MM.1S (cell line): ENCODE measurements around the gene RPS3.

ENCODE experiments used
- DNase-seq: peaks from one replicate; pipeline ENCODE4 v3.0.0-alpha.2; 2015
- H2AFZ ChIP-seq: fragments of 300-600 bp; sonication (generic); 2 replicates; pipeline ENCODE4 v1.6.0; 2016; ENCODE audit warnings: antibody characterized with exemption, low read length
- H3F3A ChIP-seq: fragments of 300-600 bp; sonication (generic); 2 replicates; pipeline ENCODE4 v1.6.1; 2016; ENCODE audit warnings: mild to moderate bottlenecking, antibody characterized with exemption, low read length, moderate library complexity, mixed read lengths; ENCODE audit not compliant: insufficient read depth
- H3K27ac ChIP-seq: fragments of 300-600 bp; sonication (generic); 2 replicates; pipeline ENCODE4 v1.5.1; 2016; ENCODE audit warnings: mild to moderate bottlenecking, low read length
- H3K27me3 ChIP-seq: fragments of 300-600 bp; sonication (generic); replicated peaks from 2 replicates; pipeline ENCODE4 v1.6.0; 2016; ENCODE audit warnings: low read length; ENCODE audit not compliant: insufficient read depth
- H3K36me3 ChIP-seq: fragments of 300-600 bp; sonication (generic); replicated peaks from 2 replicates; pipeline ENCODE4 v1.6.1; 2016; ENCODE audit warnings: mild to moderate bottlenecking, low read length, mixed read lengths; ENCODE audit not compliant: insufficient read depth
- H3K4me1 ChIP-seq: fragments of 300-600 bp; sonication (generic); 2 replicates; pipeline ENCODE4 v1.6.1; 2016; ENCODE audit warnings: low read length, mixed read lengths
- H3K4me2 ChIP-seq: fragments of 300-600 bp; sonication (generic); 2 replicates; pipeline ENCODE4 v1.6.0; 2016; ENCODE audit warnings: low read depth, low read length
- H3K4me3 ChIP-seq: fragments of 300-600 bp; sonication (generic); 2 replicates; pipeline ENCODE4 v1.5.1; 2016; ENCODE audit warnings: low read length, mixed read lengths
- H3K79me2 ChIP-seq: fragments of 300-600 bp; sonication (generic); 2 replicates; pipeline ENCODE4 v1.6.1; 2016; ENCODE audit warnings: mixed run types, low read length, mixed read lengths
- H3K9ac ChIP-seq: fragments of 300-600 bp; sonication (generic); 2 replicates; pipeline ENCODE4 v1.6.1; 2016; ENCODE audit warnings: low read length, mixed read lengths
- H3K9me2 ChIP-seq: fragments of 300-600 bp; sonication (generic); replicated peaks from 2 replicates; pipeline ENCODE4 v1.6.1; 2016; ENCODE audit warnings: mild to moderate bottlenecking, low read length, mixed read lengths; ENCODE audit not compliant: insufficient read depth
- H3K9me3 ChIP-seq: fragments of 300-600 bp; sonication (generic); replicated peaks from 2 replicates; pipeline ENCODE4 v1.6.1; 2016; ENCODE audit warnings: mild to moderate bottlenecking, low read length, mixed read lengths; ENCODE audit not compliant: insufficient read depth
- H4K20me1 ChIP-seq: fragments of 300-600 bp; sonication (generic); 2 replicates; pipeline ENCODE4 v1.6.1; 2016; ENCODE audit warnings: mild to moderate bottlenecking, low read length, moderate library complexity, mixed read lengths; ENCODE audit not compliant: insufficient read depth
- CTCF ChIP-seq: fragments of 300-600 bp; sonication (generic); IDR thresholded peaks from 2 replicates; pipeline ENCODE4 v1.5.1; 2016; ENCODE audit warnings: antibody characterized with exemption, low read length, mixed read lengths
- EZH2 ChIP-seq: fragments of 300-600 bp; sonication (generic); optimal IDR thresholded peaks from 2 replicates; pipeline ENCODE3; 2017; ENCODE audit warnings: low read depth, mild to moderate bottlenecking, antibody characterized with exemption, low read length, mixed read lengths
- EZH2phosphoT487 ChIP-seq: fragments of 300-600 bp; sonication (generic); IDR thresholded peaks from 2 replicates; pipeline ENCODE4 v1.6.1; 2018; ENCODE audit warnings: antibody characterized with exemption, low read length

RPS3 gene

GRCh38 chr11:75441804-75442132, 42.5 kb downstream of the RPS3 start:
- Histone ChIP-seq H3K4me2 (no peak overlapping the region), H3K9ac (no peak overlapping the region), H3K36me3 (no peaks in the 10 kb centered on the region), H3K4me3 (no peak overlapping the region), H3K27ac (no peak overlapping the region), H3K9me2 (no peaks in the 10 kb centered on the region), H3F3A (no peaks in the 10 kb centered on the region), H3K27me3 (peaks cover 84% of the 10 kb centered on the region), H3K9me3 (no peaks in the 10 kb centered on the region), H3K79me2 (no peaks in the 10 kb centered on the region), H3K4me1 (no peaks in the 10 kb centered on the region), H4K20me1 (no peaks in the 10 kb centered on the region), H2AFZ (no peak overlapping the region)
- no peak for TF ChIP-seq EZH2phosphoT487
- TF ChIP-seq CTCF: no peak
- no peak for TF ChIP-seq EZH2
- no peak for DNase-seq

GRCh38 chr11:75442161-75442885, 43.0 kb downstream of the RPS3 start:
- no peak overlapping the region for H3K4me3 ChIP-seq
- H3K79me2 ChIP-seq: no peaks in the 10 kb centered on the region
- no peaks in the 10 kb centered on the region for H3K36me3 ChIP-seq
- H3K9me2 ChIP-seq: no peaks in the 10 kb centered on the region
- H2AFZ ChIP-seq: no peak overlapping the region
- no peak overlapping the region for H3K9ac ChIP-seq
- H3K4me2 ChIP-seq: no peak overlapping the region
- TF ChIP-seq EZH2phosphoT487: no peak
- TF ChIP-seq EZH2: no peak
- TF ChIP-seq CTCF: no peak
- H3K27ac ChIP-seq: no peak overlapping the region
- DNase-seq: no peak
- H3F3A ChIP-seq: no peaks in the 10 kb centered on the region
- H4K20me1 ChIP-seq: no peaks in the 10 kb centered on the region
- H3K4me1 ChIP-seq: no peaks in the 10 kb centered on the region
- peaks cover 82% of the 10 kb centered on the region for H3K27me3 ChIP-seq
- H3K9me3 ChIP-seq: no peaks in the 10 kb centered on the region

GRCh38 chr11:75443043-75443442, 43.7 kb downstream of the RPS3 start:
- no peaks in the 10 kb centered on the region for H3K4me1 ChIP-seq
- H3K27me3 ChIP-seq: peaks cover 82% of the 10 kb centered on the region
- no peak overlapping the region for H2AFZ ChIP-seq
- no peak for DNase-seq
- no peak overlapping the region for H3K4me3 ChIP-seq
- no peaks in the 10 kb centered on the region for H3K9me3 ChIP-seq
- no peak overlapping the region for H3K4me2 ChIP-seq
- no peaks in the 10 kb centered on the region for H3K9me2 ChIP-seq
- no peak overlapping the region for H3K9ac ChIP-seq
- H3K79me2 ChIP-seq: no peaks in the 10 kb centered on the region
- no peak for TF ChIP-seq CTCF
- no peak for TF ChIP-seq EZH2
- TF ChIP-seq EZH2phosphoT487: no peak
- no peaks in the 10 kb centered on the region for H3K36me3 ChIP-seq
- H3F3A ChIP-seq: no peaks in the 10 kb centered on the region
- no peaks in the 10 kb centered on the region for H4K20me1 ChIP-seq
- H3K27ac ChIP-seq: no peak overlapping the region
